SK-N-SH treated with all-trans-retinoic acid at 6 μM for 48 hours (cell line): ENCODE results near the gene CENPF.

Source experiments
- ATAC-seq: fragments of 200-7000 bp; cut with Tn5 transposase; 3 replicates; pipeline ENCODE4 v1.9.1; 2020; ENCODE audit warnings: mild to moderate bottlenecking, moderate library complexity
- ARNTL ChIP-seq: fragments of 450-650 bp; formaldehyde crosslinking; IDR thresholded peaks from 2 replicates; pipeline ENCODE4 v1.5.0; 2020; ENCODE audit warnings: low read depth, mild to moderate bottlenecking, moderate library complexity, borderline replicate concordance
- BACH2 ChIP-seq: fragments of 250-450 bp; sonication (Bioruptor Pico); IDR thresholded peaks from 2 replicates; pipeline ENCODE4 v1.9.0; 2021; ENCODE audit warnings: mild to moderate bottlenecking, borderline replicate concordance
- CREB5 ChIP-seq: fragments of 250-450 bp; sonication (Bioruptor Pico); IDR thresholded peaks from 2 replicates; pipeline ENCODE4 v1.5.1; 2020; ENCODE audit warnings: low read depth, mild to moderate bottlenecking, moderate library complexity
- CSDC2 ChIP-seq: fragments of 250-450 bp; sonication (Bioruptor Pico); IDR thresholded peaks from 2 replicates; pipeline ENCODE4 v1.5.0; 2020; ENCODE audit warnings: mild to moderate bottlenecking, moderate library complexity
- CSRNP3 ChIP-seq: fragments of 250-450 bp; sonication (Bioruptor Pico); IDR thresholded peaks from 2 replicates; pipeline ENCODE4 v1.5.1; 2021; ENCODE audit warnings: mild to moderate bottlenecking, moderate library complexity
- ESRRG ChIP-seq: fragments of 250-450 bp; sonication (Bioruptor Pico); IDR thresholded peaks from 2 replicates; pipeline ENCODE4 v1.6.1; 2021; ENCODE audit warnings: mild to moderate bottlenecking
- GLIS3 ChIP-seq: fragments of 250-450 bp; sonication (Bioruptor Pico); IDR thresholded peaks from 2 replicates; pipeline ENCODE4 v1.5.0; 2020; ENCODE audit warnings: mild to moderate bottlenecking, moderate library complexity
- PATZ1 ChIP-seq: fragments of 250-450 bp; sonication (Bioruptor Pico); IDR thresholded peaks from 2 replicates; pipeline ENCODE4 v1.8.0; 2020; ENCODE audit warnings: mild to moderate bottlenecking, moderate library complexity, borderline replicate concordance
- PPARA ChIP-seq: fragments of 250-450 bp; sonication (Bioruptor Pico); IDR thresholded peaks from 2 replicates; pipeline ENCODE4 v1.5.0; 2020; ENCODE audit warnings: mild to moderate bottlenecking, borderline replicate concordance
- RARB ChIP-seq: fragments of 250-450 bp; sonication (Bioruptor Pico); IDR thresholded peaks from 2 replicates; pipeline ENCODE4 v1.8.0; 2021; ENCODE audit warnings: mild to moderate bottlenecking, moderate library complexity
- SNAI2 ChIP-seq: fragments of 250-450 bp; sonication (Bioruptor Pico); IDR thresholded peaks from 2 replicates; pipeline ENCODE4 v1.5.0; 2020; ENCODE audit warnings: mild to moderate bottlenecking, moderate library complexity
- TCF4 ChIP-seq: fragments of 250-450 bp; sonication (Bioruptor Pico); IDR thresholded peaks from 2 replicates; pipeline ENCODE4 v1.8.0; 2021; ENCODE audit warnings: mild to moderate bottlenecking, moderate library complexity, borderline replicate concordance
- TOX ChIP-seq: fragments of 250-450 bp; sonication (Bioruptor Pico); IDR thresholded peaks from 2 replicates; pipeline ENCODE4 v1.8.0; 2021; ENCODE audit warnings: mild to moderate bottlenecking, moderate library complexity, borderline replicate concordance
- TSHZ2 ChIP-seq: fragments of 250-450 bp; sonication (Bioruptor Pico); IDR thresholded peaks from 2 replicates; pipeline ENCODE4 v1.5.0; 2020; ENCODE audit warnings: mild to moderate bottlenecking, moderate library complexity
- ZC3H10 ChIP-seq: fragments of 250-450 bp; sonication (Bioruptor Pico); IDR thresholded peaks from 2 replicates; pipeline ENCODE4 v1.5.1; 2021; ENCODE audit warnings: mild to moderate bottlenecking, moderate library complexity
- ZFP3 ChIP-seq: fragments of 250-450 bp; sonication (Bioruptor Pico); IDR thresholded peaks from 2 replicates; pipeline ENCODE4 v1.5.0; 2020; ENCODE audit warnings: mild to moderate bottlenecking, moderate library complexity
- ZFP30 ChIP-seq: fragments of 450-650 bp; formaldehyde crosslinking; IDR thresholded peaks from 2 replicates; pipeline ENCODE4 v1.5.0; 2022; ENCODE audit warnings: mild to moderate bottlenecking, moderate library complexity
- ZNF565 ChIP-seq: fragments of 450-650 bp; formaldehyde crosslinking; conservative IDR thresholded peaks from 2 replicates; pipeline ENCODE4 v1.5.0; 2020; ENCODE audit warnings: low read depth, mild to moderate bottlenecking, moderate library complexity
- ZNF8 ChIP-seq: fragments of 450-650 bp; formaldehyde crosslinking; IDR thresholded peaks from 2 replicates; pipeline ENCODE4 v1.5.0; 2020; ENCODE audit warnings: mild to moderate bottlenecking, moderate library complexity
- TF ChIP-seq, protein P1 (sequence below): fragments of 250-450 bp; sonication (Bioruptor Pico); IDR thresholded peaks from 2 replicates; pipeline ENCODE4 v1.8.0; 2021; ENCODE audit warnings: low read depth, mild to moderate bottlenecking, moderate library complexity, borderline replicate concordance

Gene CENPF

DNA sequence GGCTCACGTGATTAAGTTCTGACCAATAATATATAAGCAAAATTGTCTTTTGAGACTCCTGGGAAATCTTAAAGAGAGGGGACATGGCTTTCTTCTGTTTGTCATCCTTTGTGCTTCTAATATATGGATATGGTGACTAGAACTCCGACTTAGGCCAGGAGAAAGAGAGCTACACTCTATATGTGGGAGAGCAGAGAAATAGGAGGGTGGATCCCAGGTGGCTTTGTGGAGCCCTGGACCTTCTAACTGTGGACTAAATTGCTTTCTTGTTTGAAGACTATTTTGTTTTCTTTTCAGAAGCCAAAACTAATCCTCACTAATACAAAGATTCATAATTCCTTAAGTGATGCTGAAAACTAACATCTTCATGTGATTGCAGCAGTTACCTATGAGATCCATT is 75.0 kb downstream of the CENPF start:
- TF ChIP-seq TOX = no peak
- TF ChIP-seq PPARA (CRISPR knock-in tag) = no peak
- TF ChIP-seq CREB5 (CRISPR knock-in tag) = no peak
- TF ChIP-seq, protein P1, sequence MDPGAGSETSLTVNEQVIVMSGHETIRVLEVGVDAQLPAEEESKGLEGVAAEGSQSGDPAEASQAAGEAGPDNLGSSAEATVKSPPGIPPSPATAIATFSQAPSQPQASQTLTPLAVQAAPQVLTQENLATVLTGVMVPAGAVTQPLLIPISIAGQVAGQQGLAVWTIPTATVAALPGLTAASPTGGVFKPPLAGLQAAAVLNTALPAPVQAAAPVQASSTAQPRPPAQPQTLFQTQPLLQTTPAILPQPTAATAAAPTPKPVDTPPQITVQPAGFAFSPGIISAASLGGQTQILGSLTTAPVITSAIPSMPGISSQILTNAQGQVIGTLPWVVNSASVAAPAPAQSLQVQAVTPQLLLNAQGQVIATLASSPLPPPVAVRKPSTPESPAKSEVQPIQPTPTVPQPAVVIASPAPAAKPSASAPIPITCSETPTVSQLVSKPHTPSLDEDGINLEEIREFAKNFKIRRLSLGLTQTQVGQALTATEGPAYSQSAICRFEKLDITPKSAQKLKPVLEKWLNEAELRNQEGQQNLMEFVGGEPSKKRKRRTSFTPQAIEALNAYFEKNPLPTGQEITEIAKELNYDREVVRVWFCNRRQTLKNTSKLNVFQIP (CRISPR knock-in tag) = no peak
- TF ChIP-seq CSRNP3 = no peak
- no peak for TF ChIP-seq SNAI2 (CRISPR knock-in tag)
- TF ChIP-seq, all 23 proteins: peak for 0
- no peak for ATAC-seq

GRCh38 chr1:214678386-214678785 is 75.4 kb downstream of the CENPF start:
- TF ChIP-seq PATZ1 (CRISPR knock-in tag) (no peak), RARB (CRISPR knock-in tag) (no peak), ZFP3 (CRISPR knock-in tag) (no peak), SNAI2 (CRISPR knock-in tag) (no peak), ZNF8 (CRISPR knock-in tag) (no peak), GLIS3 (CRISPR knock-in tag) (no peak), ZNF565 (CRISPR knock-in tag) (no peak), TOX (no peak), BACH2 (CRISPR knock-in tag) (no peak), CREB5 (CRISPR knock-in tag) (no peak), ARNTL (CRISPR knock-in tag) (no peak), ZFP30 (no peak), CSRNP3 (no peak), TCF4 (no peak)
- no peak for ATAC-seq

- TF ChIP-seq ESRRG (CRISPR knock-in tag) = no peak
- TF ChIP-seq SNAI2 (CRISPR knock-in tag) = no peak
- no peak for ATAC-seq
Measured at GRCh38 chr1:214683621-214684020, 80.6 kb downstream of the CENPF start.

- ATAC-seq = no peak
- TF ChIP-seq, protein P1 (CRISPR knock-in tag) = no peak
- TF ChIP-seq RARB (CRISPR knock-in tag) (no peak), CSDC2 (CRISPR knock-in tag) (no peak), PPARA (CRISPR knock-in tag) (no peak), PATZ1 (CRISPR knock-in tag) (no peak), TCF4 (no peak), ZFP3 (CRISPR knock-in tag) (no peak), ZNF565 (CRISPR knock-in tag) (no peak), BACH2 (CRISPR knock-in tag) (no peak), TSHZ2 (CRISPR knock-in tag) (no peak), ZC3H10 (CRISPR knock-in tag) (no peak)
Measured at GRCh38 chr1:214685906-214686305, 82.9 kb downstream of the CENPF start.
